DOHH2 (cell line): ENCODE measurements around the gene AKR1B1.

ENCODE experiments used
- H3F3A ChIP-seq: fragments of 200-600 bp; sonication (generic), shearing (Covaris generic); 2 replicates; pipeline ENCODE4 v1.6.0; 2016; ENCODE audit warnings: antibody characterized with exemption, mild to moderate bottlenecking; ENCODE audit not compliant: control insufficient read depth, insufficient read depth
- H3K27ac ChIP-seq: fragments of 200-600 bp; sonication (generic); 2 replicates; pipeline ENCODE4 v1.5.1; 2014; ENCODE audit warnings: low read depth, mild to moderate bottlenecking, low read length, moderate library complexity
- H3K27me3 ChIP-seq: fragments of 200-600 bp; sonication (generic); 2 replicates; pipeline ENCODE4 v1.6.1; 2014; ENCODE audit warnings: mild to moderate bottlenecking, low read length, mixed read lengths; ENCODE audit not compliant: control insufficient read depth
- H3K36me3 ChIP-seq: fragments of 200-600 bp; sonication (generic); 2 replicates; pipeline ENCODE4 v1.6.1; 2014; ENCODE audit warnings: mild to moderate bottlenecking, low read length, moderate library complexity, mixed read lengths; ENCODE audit not compliant: control insufficient read depth
- H3K4me1 ChIP-seq: fragments of 200-600 bp; sonication (generic); 2 replicates; pipeline ENCODE4 v1.6.1; 2014; ENCODE audit warnings: mild to moderate bottlenecking, low read length, mixed read lengths; ENCODE audit not compliant: control insufficient read depth
- H3K4me2 ChIP-seq: fragments of 200-600 bp; sonication (generic); 2 replicates; pipeline ENCODE4 v1.6.0; 2014; ENCODE audit warnings: mild to moderate bottlenecking, low read length, moderate library complexity
- H3K4me3 ChIP-seq: fragments of 200-600 bp; sonication (generic); 2 replicates; pipeline ENCODE4 v1.5.1; 2014; ENCODE audit warnings: mild to moderate bottlenecking, low read length, mixed read lengths
- H3K79me2 ChIP-seq: fragments of 200-600 bp; sonication (generic); 2 replicates; pipeline ENCODE4 v1.6.1; 2014; ENCODE audit warnings: mild to moderate bottlenecking, low read length, mixed read lengths; ENCODE audit not compliant: control insufficient read depth
- H3K9me2 ChIP-seq: fragments of 200-600 bp; sonication (generic); replicated peaks from 2 replicates; pipeline ENCODE4 v1.6.1; 2014; ENCODE audit warnings: mild to moderate bottlenecking, low read length, mixed read lengths; ENCODE audit not compliant: control insufficient read depth
- H3K9me3 ChIP-seq: fragments of 200-600 bp; sonication (generic); 2 replicates; pipeline ENCODE4 v1.6.1; 2014; ENCODE audit warnings: antibody characterized with exemption, low read length, mixed read lengths; ENCODE audit not compliant: control insufficient read depth, insufficient read depth
- H4K20me1 ChIP-seq: fragments of 200-600 bp; sonication (generic); 2 replicates; pipeline ENCODE4 v1.6.0; 2014; ENCODE audit warnings: low read depth, mild to moderate bottlenecking, antibody characterized with exemption, low read length, moderate library complexity; ENCODE audit not compliant: control insufficient read depth, insufficient read depth
- CTCF ChIP-seq: fragments of 200-600 bp; sonication (generic); IDR thresholded peaks from one replicate; pipeline ENCODE4 v1.5.1; 2014; ENCODE audit warnings: antibody characterized with exemption, mild to moderate bottlenecking, low read depth, low read length; ENCODE audit not compliant: poor library complexity, severe bottlenecking
- EZH2phosphoT487 ChIP-seq: fragments of 200-600 bp; sonication (generic); IDR thresholded peaks from 2 replicates; pipeline ENCODE4 v1.6.1; 2017; ENCODE audit warnings: borderline replicate concordance, mild to moderate bottlenecking, antibody characterized with exemption, low read length, moderate library complexity, mixed read lengths

The AKR1B1 gene

GRCh38 chr7:134458806-134459698, at the start of gene AKR1B1:
Gene AKR1B1, minus strand, starts transcription at chr7:134459100. Its CDS starts 38 bp downstream, at chr7:134459062.
- peaks cover 31% of the 10 kb centered on the region for H3K4me1 ChIP-seq
- TF ChIP-seq CTCF, result peak; percentile 78
- no peak for TF ChIP-seq EZH2phosphoT487
- H3F3A ChIP-seq, result no peaks in the 10 kb centered on the region
- no peaks in the 10 kb centered on the region; the same call in 1 of the 2 replicates for H3K9me2 ChIP-seq
- peak within 1 kb of the TSS; percentile 87 for H3K4me3 ChIP-seq
- peaks cover 34% of the 10 kb centered on the region for H3K36me3 ChIP-seq
- H3K4me2 ChIP-seq, result peak within 1 kb of the TSS; percentile 85
- no peaks in the 10 kb centered on the region for H3K27me3 ChIP-seq
- peaks cover 16% of the 10 kb centered on the region; the same call in 1 of the 2 replicates for H4K20me1 ChIP-seq
- peak within 1 kb of the TSS; percentile 49 for H3K27ac ChIP-seq
- H3K9me3 ChIP-seq, result peaks cover 13% of the 10 kb centered on the region
- peaks cover 48% of the 10 kb centered on the region for H3K79me2 ChIP-seq

DNA sequence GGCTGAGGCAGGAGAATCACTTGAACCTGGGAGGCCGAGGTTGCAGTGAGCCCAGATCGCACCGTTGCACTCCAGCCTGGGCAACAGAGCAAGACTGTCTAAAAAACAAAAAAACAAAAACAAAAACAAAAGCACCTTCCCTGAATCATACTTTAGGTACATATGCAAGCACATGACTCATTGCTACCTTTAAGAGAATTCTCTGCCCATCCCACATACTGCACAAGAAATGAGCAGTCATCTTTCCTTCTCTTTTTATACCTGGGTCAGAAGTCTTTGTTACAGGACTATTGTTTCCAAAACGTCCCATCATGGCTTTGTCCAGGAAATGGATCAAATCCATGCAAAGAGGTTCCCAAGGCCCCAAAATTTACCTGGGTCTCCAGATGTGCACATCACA, 47.0 kb upstream of the AKR1B1 start:
- H3K27ac ChIP-seq, result no peak overlapping the region
- H3K9me2 ChIP-seq, result no peaks in the 10 kb centered on the region
- H4K20me1 ChIP-seq, result no peaks in the 10 kb centered on the region
- H3K4me2 ChIP-seq, result no peak overlapping the region
- H3F3A ChIP-seq, result no peaks in the 10 kb centered on the region
- H3K79me2 ChIP-seq, result no peaks in the 10 kb centered on the region
- no peak for TF ChIP-seq CTCF
- no peak for TF ChIP-seq EZH2phosphoT487
- no peak overlapping the region for H3K4me3 ChIP-seq
- H3K9me3 ChIP-seq, result no peaks in the 10 kb centered on the region
- peaks cover 15% of the 10 kb centered on the region for H3K27me3 ChIP-seq
- no peaks in the 10 kb centered on the region for H3K36me3 ChIP-seq
- no peaks in the 10 kb centered on the region for H3K4me1 ChIP-seq

DNA sequence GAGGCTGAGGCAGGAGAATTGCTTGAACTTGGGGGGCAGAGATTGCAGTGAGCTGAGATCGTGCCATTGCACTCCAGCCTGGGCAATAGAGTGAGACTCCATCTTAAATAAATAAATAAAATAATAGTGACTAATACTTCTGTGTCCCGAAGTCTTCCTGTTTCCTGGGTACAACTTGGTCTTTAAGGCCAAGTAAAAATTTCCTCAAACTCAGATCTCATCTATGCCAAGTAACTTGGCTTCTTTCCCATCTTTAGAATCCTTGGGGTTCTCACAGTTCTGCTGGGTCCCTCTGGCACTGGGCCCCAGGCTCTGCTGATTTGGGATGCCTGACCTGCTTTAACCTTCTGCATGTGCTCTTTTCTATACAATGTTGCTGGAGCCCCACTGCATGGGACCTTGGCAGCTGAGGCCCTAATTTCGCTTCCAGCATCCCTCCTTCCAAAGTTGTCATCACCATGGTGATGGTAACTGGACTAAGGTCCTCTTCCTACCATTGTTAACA, 45.8 kb upstream of the AKR1B1 start:
- Histone ChIP-seq H3K9me2 (no peaks in the 10 kb centered on the region), H3K27me3 (peaks cover 18% of the 10 kb centered on the region), H3K27ac (no peak overlapping the region), H3K4me2 (no peak overlapping the region), H4K20me1 (no peaks in the 10 kb centered on the region), H3K4me1 (no peaks in the 10 kb centered on the region), H3K4me3 (no peak overlapping the region), H3F3A (no peaks in the 10 kb centered on the region), H3K9me3 (no peaks in the 10 kb centered on the region), H3K79me2 (no peaks in the 10 kb centered on the region), H3K36me3 (no peaks in the 10 kb centered on the region)
- TF ChIP-seq CTCF (no peak), EZH2phosphoT487 (no peak)
